HCT116 (cell line): ENCODE data around the gene UFD1. TPM values are rescaled to one million over a fixed set of nuclear protein-coding genes. Genes with fewer than 3 reads are reported as not detected.

Experiments
- ATAC-seq: fragments of 200-7000 bp; cut with Tn5 transposase; 2 replicates; pipeline ENCODE4 v1.9.1; 2020; ENCODE audit warnings: mild to moderate bottlenecking, moderate library complexity
- BruUV-seq: library from RNA; stranded (reverse); fragments of 400-500 nt; replicated peaks from 2 replicates; lab custom pipeline; 2021; lab: Mats Ljungman, UMichigan
- CTCF ChIA-PET: fragments of 300-600 bp; sonication (Branson Sonifier 250); formaldehyde crosslinking; loops from one replicate; lab custom pipeline; 2021; ENCODE audit warnings: antibody characterized with exemption; lab: Charles Lee
- POLR2A ChIA-PET: fragments of 300-600, 350-600 bp; sonication (Branson Sonifier 250); formaldehyde crosslinking; loops from one replicate; lab custom pipeline; 2021; ENCODE audit warnings: antibody characterized with exemption; lab: Charles Lee
- RAD21 ChIA-PET, 2 experiments: fragments of 300-600 bp; sonication (Branson Sonifier 250); formaldehyde crosslinking; loops; one replicate each; lab custom pipeline; 2023; ENCODE audit warnings: low total read pairs in 2 of 2; ENCODE audit not compliant: uncharacterized antibody in 2 of 2, unreplicated experiment in 2 of 2, low non-redundant PET in 1 of 2; lab: Charles Lee
- DNase-seq: peaks from one replicate; pipeline ENCODE4 v3.0.0-alpha.2; 2010; ENCODE audit warnings: low read depth, low spot score
- H2AFZ ChIP-seq: fragments of 200-600 bp; shearing (Covaris generic), sonication (generic); 2 replicates; pipeline ENCODE4 v1.6.1; 2017; ENCODE audit warnings: low read depth, mixed run types, mixed read lengths, antibody characterized with exemption, low read length; ENCODE audit not compliant: poor library complexity, severe bottlenecking
- H3K27ac ChIP-seq: 2 replicates; pipeline ENCODE4 v1.5.1; 2012; ENCODE audit warnings: low read depth, low read length
- H3K27me3 ChIP-seq: fragments of 200-600 bp; sonication (generic); 2 replicates; pipeline ENCODE4 v1.6.1; 2016; ENCODE audit warnings: mixed run types, low read length, mixed read lengths; ENCODE audit not compliant: insufficient read depth
- H3K36me3 ChIP-seq, 2 experiments: fragments of 200-500 bp in 1 of 2; fragments of 200-600 bp in 1 of 2; sonication (Bioruptor generic) in 1 of 2; sonication (generic) in 1 of 2; 2 replicates each; pipeline versions ENCODE4 v1.5.1 to v1.6.1; 2014 to 2016; ENCODE audit warnings: low read length in 2 of 2, inconsistent platforms in 1 of 2, mixed read lengths in 1 of 2, mixed run types in 1 of 2; ENCODE audit not compliant: insufficient read depth in 2 of 2, control insufficient read depth in 1 of 2
- H3K4me1 ChIP-seq, 2 experiments: fragments of 200-600 bp in 1 of 2; sonication (generic) in 1 of 2; 2 replicates each; pipeline versions ENCODE4 v1.5.1 to v1.6.1; 2012 to 2017; ENCODE audit warnings: low read length in 2 of 2, inconsistent platforms in 1 of 2, mild to moderate bottlenecking in 1 of 2, mixed read lengths in 1 of 2, mixed run types in 1 of 2, moderate library complexity in 1 of 2; ENCODE audit not compliant: insufficient read depth in 2 of 2, control insufficient read depth in 1 of 2
- H3K4me2 ChIP-seq: fragments of 200-600 bp; sonication (generic); 2 replicates; pipeline ENCODE4 v1.6.1; 2017; ENCODE audit warnings: mixed run types, low read length, mixed read lengths
- H3K4me3 ChIP-seq, 2 experiments: fragments of 200-600 bp in 1 of 2; sonication (generic) in 1 of 2; replicated peaks in 1 of 2; 2 replicates each; pipeline ENCODE4 v1.5.1; 2011 to 2016; ENCODE audit warnings: low read length in 2 of 2, control low read depth in 1 of 2, low read depth in 1 of 2, mild to moderate bottlenecking in 1 of 2, mixed read lengths in 1 of 2, mixed run types in 1 of 2
- H3K79me2 ChIP-seq: fragments of 200-600 bp; sonication (generic); 2 replicates; pipeline ENCODE4 v1.6.1; 2017; ENCODE audit warnings: mild to moderate bottlenecking, mixed run types, low read length, moderate library complexity, mixed read lengths; ENCODE audit not compliant: insufficient read depth
- H3K9ac ChIP-seq: fragments of 200-600 bp; sonication (generic); 2 replicates; pipeline ENCODE4 v1.6.1; 2016; ENCODE audit warnings: low read length, mixed read lengths
- H3K9me2 ChIP-seq: fragments of 200-600 bp; sonication (generic), shearing (Covaris generic); 2 replicates; pipeline ENCODE4 v1.6.1; 2017; ENCODE audit warnings: mixed run types, mild to moderate bottlenecking, moderate library complexity; ENCODE audit not compliant: insufficient read depth
- H3K9me3 ChIP-seq, 2 experiments: fragments of 200-500 bp in 1 of 2; fragments of 200-600 bp in 1 of 2; sonication (Bioruptor generic) in 1 of 2; sonication (generic) in 1 of 2; 2 replicates each; pipeline ENCODE4 v1.6.1; 2014 to 2017; ENCODE audit warnings: low read length in 2 of 2, mixed read lengths in 2 of 2, inconsistent platforms in 1 of 2, low read depth in 1 of 2, mild to moderate bottlenecking in 1 of 2, mixed run types in 1 of 2, moderate library complexity in 1 of 2; ENCODE audit not compliant: control insufficient read depth in 1 of 2, insufficient read depth in 1 of 2
- H4K20me1 ChIP-seq: fragments of 200-600 bp; sonication (generic), shearing (Covaris generic); 2 replicates; pipeline ENCODE4 v1.6.1; 2017; ENCODE audit warnings: mixed run types, mild to moderate bottlenecking, moderate library complexity; ENCODE audit not compliant: insufficient read depth
- ATF3 ChIP-seq: IDR thresholded peaks from 2 replicates; pipeline ENCODE4 v1.6.1; 2012
- CBX3 ChIP-seq: IDR thresholded peaks from 2 replicates; pipeline ENCODE4 v1.6.1; 2012; ENCODE audit warnings: low read depth
- EGR1 ChIP-seq: IDR thresholded peaks from 2 replicates; pipeline ENCODE4 v1.6.1; 2012; ENCODE audit warnings: low read depth
- ELF1 ChIP-seq: IDR thresholded peaks from 2 replicates; pipeline ENCODE4 v1.6.1; 2012; ENCODE audit warnings: low read depth, borderline replicate concordance
- EZH2 ChIP-seq: fragments of 200-600 bp; sonication (generic); IDR thresholded peaks from 2 replicates; pipeline ENCODE4 v1.6.1; 2017; ENCODE audit warnings: antibody characterized with exemption, mixed run types
- EZH2phosphoT487 ChIP-seq: fragments of 200-600 bp; IDR thresholded peaks from 2 replicates; pipeline ENCODE4 v1.6.1; 2018; ENCODE audit warnings: antibody characterized with exemption, borderline replicate concordance
- JUND ChIP-seq: IDR thresholded peaks from 2 replicates; pipeline ENCODE4 v1.6.1; 2012
- POLR2A ChIP-seq: IDR thresholded peaks from 2 replicates; pipeline ENCODE4 v1.7.0; 2011; ENCODE audit warnings: borderline replicate concordance; ENCODE audit not compliant: insufficient read depth, insufficient read length; ENCODE audit errors: extremely low read depth
- POLR2AphosphoS5 ChIP-seq: IDR thresholded peaks from 2 replicates; pipeline ENCODE4 v1.6.1; 2011; ENCODE audit warnings: mild to moderate bottlenecking, low read depth, low read length, moderate library complexity
- RAD21 ChIP-seq: IDR thresholded peaks from 2 replicates; pipeline ENCODE4 v1.6.1; 2012; ENCODE audit warnings: low read depth, mild to moderate bottlenecking
- SIN3A ChIP-seq: IDR thresholded peaks from 2 replicates; pipeline ENCODE4 v1.6.1; 2012; ENCODE audit warnings: low read depth
- SP1 ChIP-seq: IDR thresholded peaks from 2 replicates; pipeline ENCODE4 v1.6.1; 2012; ENCODE audit warnings: low read depth
- SRF ChIP-seq: IDR thresholded peaks from 2 replicates; pipeline ENCODE4 v1.6.1; 2012; ENCODE audit warnings: low read depth
- TCF7L2 ChIP-seq: IDR thresholded peaks from 2 replicates; pipeline ENCODE4 v1.7.0; 2011; ENCODE audit warnings: borderline replicate concordance, inconsistent platforms; ENCODE audit not compliant: insufficient read depth, insufficient read length; ENCODE audit errors: extremely low read depth
- ZFX ChIP-seq: fragments of 450-650 bp; IDR thresholded peaks from 2 replicates; pipeline ENCODE4 v1.6.1; 2017
- intact Hi-C: fragments of 100-400 bp; cut with micrococcal nuclease; formaldehyde crosslinking; loops from 2 replicates; pipeline ENCODE4 v1.10.0; 2022
- total RNA-seq: library from RNA; stranded (reverse); gene quantifications from one replicate; pipeline ENCODE4 v1.2.1, GENCODE V29; 2021; ENCODE audit not compliant: unreplicated experiment
- TF ChIP-seq, protein P1 (sequence below): IDR thresholded peaks from 2 replicates; pipeline ENCODE4 v1.6.1; 2012
- TF ChIP-seq, protein P2 (sequence below): IDR thresholded peaks from 2 replicates; pipeline ENCODE4 v1.6.1; 2012; ENCODE audit warnings: low read depth

Gene UFD1
- total RNA-seq, 1 experiment from 2014 or later, result 97.5 TPM

DNA sequence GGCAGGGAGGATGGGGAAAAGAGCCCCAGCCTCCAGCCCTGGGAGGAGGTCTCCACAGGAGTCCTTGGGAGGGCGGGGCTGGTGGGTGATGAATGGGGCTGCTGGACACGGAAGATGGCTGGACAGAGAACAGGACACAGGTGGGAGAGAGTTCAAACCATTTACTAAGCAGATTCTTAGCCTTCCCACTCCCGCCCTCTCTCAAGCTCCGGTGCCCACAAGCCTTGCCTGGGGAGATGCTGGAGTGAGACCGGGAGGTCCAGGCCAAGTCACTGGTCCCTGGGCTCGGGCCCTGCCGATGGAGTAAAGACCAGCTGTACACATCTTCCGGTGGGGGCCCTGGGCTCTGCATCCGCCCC, 43.9 kb upstream of the UFD1 start:
- Histone ChIP-seq H3K9me2 (no peaks in the 10 kb centered on the region), H3K79me2 (no peaks in the 10 kb centered on the region), H3K4me1 (peaks cover 0 to 1% of the 10 kb centered on the region in 2 experiments; a peak in 1 of 4 replicates), H3K4me2 (no peak overlapping the region), H3K9ac (no peak overlapping the region), H4K20me1 (no peaks in the 10 kb centered on the region), H3K36me3 (no peaks in the 10 kb centered on the region), H3K9me3 (no peaks in the 10 kb centered on the region), H3K27me3 (no peaks in the 10 kb centered on the region), H3K27ac (no peak overlapping the region), H2AFZ (no peak overlapping the region), H3K4me3 (no peak overlapping the region)
- DNase-seq (no peak), ATAC-seq (no peak)
- no TSS peak for BruUV-seq
- intact Hi-C loops, result no loop called here
- ChIA-PET RAD21 (no interaction called here), POLR2A (no interaction called here), CTCF (no interaction called here)
- TF ChIP-seq, protein P1, sequence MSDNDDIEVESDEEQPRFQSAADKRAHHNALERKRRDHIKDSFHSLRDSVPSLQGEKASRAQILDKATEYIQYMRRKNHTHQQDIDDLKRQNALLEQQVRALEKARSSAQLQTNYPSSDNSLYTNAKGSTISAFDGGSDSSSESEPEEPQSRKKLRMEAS, result no peak

- no TSS peak for BruUV-seq
- Histone ChIP-seq H3K27ac (no peak overlapping the region), H3K9ac (no peak overlapping the region), H3K79me2 (no peaks in the 10 kb centered on the region), H3K4me1 (no peaks in the 10 kb centered on the region), H3K4me2 (no peak overlapping the region), H3K9me2 (no peaks in the 10 kb centered on the region), H3K27me3 (no peaks in the 10 kb centered on the region), H2AFZ (no peak overlapping the region), H3K9me3 (no peaks in the 10 kb centered on the region), H3K36me3 (no peaks in the 10 kb centered on the region), H4K20me1 (no peaks in the 10 kb centered on the region), H3K4me3 (no peak overlapping the region)
- ATAC-seq, result no peak
- DNase-seq, result no peak
- intact Hi-C loops, result no loop called here
- ChIA-PET POLR2A (no interaction called here), RAD21 (no interaction called here), CTCF (no interaction called here)
- TF ChIP-seq ATF3 (no peak), JUND (no peak), SIN3A (no peak), SP1 (no peak), POLR2A (no peak), TCF7L2 (no peak), EZH2phosphoT487 (no peak), EGR1 (no peak), RAD21 (no peak), ELF1 (no peak), POLR2AphosphoS5 (no peak), ZFX (no peak), CBX3 (no peak), EZH2 (no peak), SRF (no peak)
- TF ChIP-seq, protein P1, result no peak
- TF ChIP-seq, protein P2, sequence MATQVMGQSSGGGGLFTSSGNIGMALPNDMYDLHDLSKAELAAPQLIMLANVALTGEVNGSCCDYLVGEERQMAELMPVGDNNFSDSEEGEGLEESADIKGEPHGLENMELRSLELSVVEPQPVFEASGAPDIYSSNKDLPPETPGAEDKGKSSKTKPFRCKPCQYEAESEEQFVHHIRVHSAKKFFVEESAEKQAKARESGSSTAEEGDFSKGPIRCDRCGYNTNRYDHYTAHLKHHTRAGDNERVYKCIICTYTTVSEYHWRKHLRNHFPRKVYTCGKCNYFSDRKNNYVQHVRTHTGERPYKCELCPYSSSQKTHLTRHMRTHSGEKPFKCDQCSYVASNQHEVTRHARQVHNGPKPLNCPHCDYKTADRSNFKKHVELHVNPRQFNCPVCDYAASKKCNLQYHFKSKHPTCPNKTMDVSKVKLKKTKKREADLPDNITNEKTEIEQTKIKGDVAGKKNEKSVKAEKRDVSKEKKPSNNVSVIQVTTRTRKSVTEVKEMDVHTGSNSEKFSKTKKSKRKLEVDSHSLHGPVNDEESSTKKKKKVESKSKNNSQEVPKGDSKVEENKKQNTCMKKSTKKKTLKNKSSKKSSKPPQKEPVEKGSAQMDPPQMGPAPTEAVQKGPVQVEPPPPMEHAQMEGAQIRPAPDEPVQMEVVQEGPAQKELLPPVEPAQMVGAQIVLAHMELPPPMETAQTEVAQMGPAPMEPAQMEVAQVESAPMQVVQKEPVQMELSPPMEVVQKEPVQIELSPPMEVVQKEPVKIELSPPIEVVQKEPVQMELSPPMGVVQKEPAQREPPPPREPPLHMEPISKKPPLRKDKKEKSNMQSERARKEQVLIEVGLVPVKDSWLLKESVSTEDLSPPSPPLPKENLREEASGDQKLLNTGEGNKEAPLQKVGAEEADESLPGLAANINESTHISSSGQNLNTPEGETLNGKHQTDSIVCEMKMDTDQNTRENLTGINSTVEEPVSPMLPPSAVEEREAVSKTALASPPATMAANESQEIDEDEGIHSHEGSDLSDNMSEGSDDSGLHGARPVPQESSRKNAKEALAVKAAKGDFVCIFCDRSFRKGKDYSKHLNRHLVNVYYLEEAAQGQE, result no peak
These were observed 43.3 kb upstream of the UFD1 start for GRCh38 chr22:19522190-19522880.
